Measurements from ENCODE around the gene GALNT10. TPM values are rescaled to one million over a fixed set of nuclear protein-coding genes. Genes with fewer than 3 reads are reported as not detected.

Gene GALNT10
- total and polyA plus RNA-seq, 10 of the 15 experiments (the other 5 are each of a cell fraction or from before 2014, with no cell fraction given): 3.9 to 35.4 (median 15.5) TPM

GRCh38 chr5:154390746-154391359 is 200.3 kb downstream of the GALNT10 start:
- POLR2A ChIA-PET: no interaction called here
- in situ Hi-C loops (cut with MboI): no loop called here

More at GRCh38 chr5:154390746-154391359, 200.3 kb downstream of the GALNT10 start:
- no peak for FAIRE-seq
- Histone ChIP-seq H3K4me1 (ENCODE audit: control insufficient read depth, insufficient read depth, low read length) (peaks cover 3% of the 10 kb centered on the region; the same call in 1 of the 2 replicates), H3K4me2 (ENCODE audit: control insufficient read depth, insufficient read depth) (no peak overlapping the region), H3K27ac (ENCODE audit: control insufficient read depth, insufficient read depth) (no peak overlapping the region), H3K79me2 (ENCODE audit: control insufficient read depth, insufficient read depth, low read length) (no peaks in the 10 kb centered on the region), H3K9me3 (replicated peaks; ENCODE audit: control insufficient read depth, insufficient read depth, low read length) (no peaks in the 10 kb centered on the region), H3K36me3 (ENCODE audit: control insufficient read depth in 2 of 2, insufficient read depth in 2 of 2, low read length in 1 of 2) (peaks cover 4 to 13% of the 10 kb centered on the region in 2 experiments), H3K9ac (ENCODE audit: control insufficient read depth, insufficient read depth, low read length) (no peak overlapping the region), H3K27me3 (replicated peaks in 1 of 2; ENCODE audit: control insufficient read depth in 2 of 2, insufficient read depth in 2 of 2, low read length in 1 of 2) (no peaks in the 10 kb centered on the region), H3K4me3 (no peak overlapping the region), H2AFZ (ENCODE audit: control insufficient read depth, low read depth, low read length) (no peak overlapping the region), H4K20me1 (ENCODE audit: control insufficient read depth, insufficient read depth) (no peaks in the 10 kb centered on the region)
- no peak for DNase-seq (ENCODE audit: low read depth, low spot score)
- SMC1A ChIA-PET (ENCODE audit: uncharacterized antibody, unreplicated experiment): interaction anchor here (1.0 kb wide), 2 partner anchors 13 to 193 kb away, joined by 3 read pairs; no protein-coding TSS in a partner anchor
- RAD21 ChIA-PET (ENCODE audit: unreplicated experiment): no interaction called here
- CTCF ChIA-PET: no interaction called here
- no TSS peak for BruUV-seq (replicated peaks)
- ATAC-seq: no peak
- WGBS (ENCODE audit: insufficient coverage, insufficient replicate concordance, low lambda C conversion rate, missing lambda C conversion rate): 96% methylated on average over 7 of the region's 7 CpGs
- intact Hi-C loops (cut with micrococcal nuclease; ENCODE audit: unreplicated experiment): no loop called here
- TF ChIP-seq, protein P1, sequence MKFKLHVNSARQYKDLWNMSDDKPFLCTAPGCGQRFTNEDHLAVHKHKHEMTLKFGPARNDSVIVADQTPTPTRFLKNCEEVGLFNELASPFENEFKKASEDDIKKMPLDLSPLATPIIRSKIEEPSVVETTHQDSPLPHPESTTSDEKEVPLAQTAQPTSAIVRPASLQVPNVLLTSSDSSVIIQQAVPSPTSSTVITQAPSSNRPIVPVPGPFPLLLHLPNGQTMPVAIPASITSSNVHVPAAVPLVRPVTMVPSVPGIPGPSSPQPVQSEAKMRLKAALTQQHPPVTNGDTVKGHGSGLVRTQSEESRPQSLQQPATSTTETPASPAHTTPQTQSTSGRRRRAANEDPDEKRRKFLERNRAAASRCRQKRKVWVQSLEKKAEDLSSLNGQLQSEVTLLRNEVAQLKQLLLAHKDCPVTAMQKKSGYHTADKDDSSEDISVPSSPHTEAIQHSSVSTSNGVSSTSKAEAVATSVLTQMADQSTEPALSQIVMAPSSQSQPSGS (IDR thresholded peaks at IDR 0.05; ENCODE audit: low read length): no peak
- no peak for TF ChIP-seq RUNX3 (IDR thresholded peaks at IDR 0.05; ENCODE audit: low read length)
- TF ChIP-seq TCF3 (IDR thresholded peaks at IDR 0.05; ENCODE audit: borderline replicate concordance, insufficient read depth, low read depth, low read length): no peak
- TF ChIP-seq MEF2B (IDR thresholded peaks at IDR 0.05; ENCODE audit: partially characterized antibody, poor library complexity, severe bottlenecking): no peak
- TF ChIP-seq, protein P2, sequence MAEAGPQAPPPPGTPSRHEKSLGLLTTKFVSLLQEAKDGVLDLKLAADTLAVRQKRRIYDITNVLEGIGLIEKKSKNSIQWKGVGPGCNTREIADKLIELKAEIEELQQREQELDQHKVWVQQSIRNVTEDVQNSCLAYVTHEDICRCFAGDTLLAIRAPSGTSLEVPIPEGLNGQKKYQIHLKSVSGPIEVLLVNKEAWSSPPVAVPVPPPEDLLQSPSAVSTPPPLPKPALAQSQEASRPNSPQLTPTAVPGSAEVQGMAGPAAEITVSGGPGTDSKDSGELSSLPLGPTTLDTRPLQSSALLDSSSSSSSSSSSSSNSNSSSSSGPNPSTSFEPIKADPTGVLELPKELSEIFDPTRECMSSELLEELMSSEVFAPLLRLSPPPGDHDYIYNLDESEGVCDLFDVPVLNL (IDR thresholded peaks at IDR 0.05; ENCODE audit: low read depth, low read length): no peak
- no peak for TF ChIP-seq MYB (IDR thresholded peaks at IDR 0.05; ENCODE audit: borderline replicate concordance, low read depth, low read length)
- no peak for TF ChIP-seq HDGF (IDR thresholded peaks at IDR 0.05)
- no peak for TF ChIP-seq MTA3 (IDR thresholded peaks at IDR 0.05; ENCODE audit: borderline replicate concordance, low read length)
- no peak for TF ChIP-seq SMC3 (IDR thresholded peaks at IDR 0.05; ENCODE audit: borderline replicate concordance, low read length)
- no peak for TF ChIP-seq IKZF1 (conservative IDR thresholded peaks at IDR 0.05)
- no peak for TF ChIP-seq E4F1 (IDR thresholded peaks at IDR 0.05; ENCODE audit: borderline replicate concordance, partially characterized antibody)
